ENCODE data around the gene CRACDL. TPM values are rescaled to one million over a fixed set of nuclear protein-coding genes. Genes with fewer than 3 reads are reported as not detected.

Gene CRACDL
- total RNA-seq, 1 donor from 2014 or later, result 6.2 TPM

GRCh38 chr2:98908931-98909316 lies 27.1 kb downstream of the CRACDL start:
- no peak for DNase-seq (ENCODE audit: extremely low spot score, unreplicated experiment)
- Mint-ChIP-seq H3K27me3 (no peaks in the 10 kb centered on the region), H3K4me3 (peak overlapping the region; percentile 42), H3K4me1 (ENCODE audit: unreplicated experiment) (peaks cover 32% of the 10 kb centered on the region), H3K27ac (peak overlapping the region; percentile 80), H3K9me3 (no peaks in the 10 kb centered on the region), H3K36me3 (no peaks in the 10 kb centered on the region)
- TF ChIP-seq CTCF (conservative IDR thresholded peaks at IDR 0.05), result no peak

GRCh38 chr2:98907966-98908905 lies 27.8 kb downstream of the CRACDL start:
- TF ChIP-seq CTCF (conservative IDR thresholded peaks at IDR 0.05), result no peak
- H3K9me3 Mint-ChIP-seq, result no peaks in the 10 kb centered on the region
- H3K27me3 Mint-ChIP-seq, result no peaks in the 10 kb centered on the region
- H3K4me3 Mint-ChIP-seq, result no peak overlapping the region
- H3K4me1 Mint-ChIP-seq (ENCODE audit: unreplicated experiment), result peaks cover 36% of the 10 kb centered on the region
- DNase-seq (ENCODE audit: extremely low spot score, unreplicated experiment), result peak; percentile 45
- no peaks in the 10 kb centered on the region for H3K36me3 Mint-ChIP-seq
- H3K27ac Mint-ChIP-seq, result peak overlapping the region; percentile 80

- Mint-ChIP-seq H3K27ac (peak overlapping the region; percentile 58), H3K27me3 (no peaks in the 10 kb centered on the region), H3K4me1 (ENCODE audit: unreplicated experiment) (peaks cover 36% of the 10 kb centered on the region), H3K36me3 (no peaks in the 10 kb centered on the region), H3K4me3 (no peak overlapping the region), H3K9me3 (no peaks in the 10 kb centered on the region)
- no peak for TF ChIP-seq CTCF (conservative IDR thresholded peaks at IDR 0.05)
- peak; percentile 20 for DNase-seq (ENCODE audit: extremely low spot score, unreplicated experiment)
Measured at GRCh38 chr2:98907385-98907784, 28.6 kb downstream of the CRACDL start.

GRCh38 chr2:98903767-98904485 lies 32.1 kb downstream of the CRACDL start:
- peaks cover 22% of the 10 kb centered on the region for H3K4me1 Mint-ChIP-seq (ENCODE audit: unreplicated experiment)
- H3K9me3 Mint-ChIP-seq, result no peaks in the 10 kb centered on the region
- H3K4me3 Mint-ChIP-seq, result no peak overlapping the region
- peak overlapping the region; percentile 39 for H3K27ac Mint-ChIP-seq
- H3K27me3 Mint-ChIP-seq, result peaks cover 3% of the 10 kb centered on the region
- no peak for DNase-seq (ENCODE audit: extremely low spot score, unreplicated experiment)
- H3K36me3 Mint-ChIP-seq, result no peaks in the 10 kb centered on the region
- TF ChIP-seq CTCF (conservative IDR thresholded peaks at IDR 0.05), result no peak

GRCh38 chr2:98903064-98903355 lies 33.0 kb downstream of the CRACDL start:
- Mint-ChIP-seq H3K36me3 (no peaks in the 10 kb centered on the region), H3K4me3 (no peak overlapping the region), H3K27ac (no peak overlapping the region), H3K4me1 (ENCODE audit: unreplicated experiment) (peaks cover 13% of the 10 kb centered on the region), H3K9me3 (no peaks in the 10 kb centered on the region), H3K27me3 (peaks cover 3% of the 10 kb centered on the region)
- DNase-seq (ENCODE audit: extremely low spot score, unreplicated experiment), result no peak
- TF ChIP-seq CTCF (conservative IDR thresholded peaks at IDR 0.05), result no peak

Data from type B pancreatic cell (in vitro differentiated cells).